GM18873 (cell line): ENCODE measurements around the gene OBSCN.

Experiments
- ATAC-seq: cut with Tn5 transposase; IDR thresholded peaks from one replicate; pipeline ENCODE4 v1.9.1; 2021; ENCODE audit warnings: mild to moderate bottlenecking, moderate library complexity, moderate number of reproducible peaks; ENCODE audit not compliant: unreplicated experiment, low FRiP score

The OBSCN gene

DNA sequence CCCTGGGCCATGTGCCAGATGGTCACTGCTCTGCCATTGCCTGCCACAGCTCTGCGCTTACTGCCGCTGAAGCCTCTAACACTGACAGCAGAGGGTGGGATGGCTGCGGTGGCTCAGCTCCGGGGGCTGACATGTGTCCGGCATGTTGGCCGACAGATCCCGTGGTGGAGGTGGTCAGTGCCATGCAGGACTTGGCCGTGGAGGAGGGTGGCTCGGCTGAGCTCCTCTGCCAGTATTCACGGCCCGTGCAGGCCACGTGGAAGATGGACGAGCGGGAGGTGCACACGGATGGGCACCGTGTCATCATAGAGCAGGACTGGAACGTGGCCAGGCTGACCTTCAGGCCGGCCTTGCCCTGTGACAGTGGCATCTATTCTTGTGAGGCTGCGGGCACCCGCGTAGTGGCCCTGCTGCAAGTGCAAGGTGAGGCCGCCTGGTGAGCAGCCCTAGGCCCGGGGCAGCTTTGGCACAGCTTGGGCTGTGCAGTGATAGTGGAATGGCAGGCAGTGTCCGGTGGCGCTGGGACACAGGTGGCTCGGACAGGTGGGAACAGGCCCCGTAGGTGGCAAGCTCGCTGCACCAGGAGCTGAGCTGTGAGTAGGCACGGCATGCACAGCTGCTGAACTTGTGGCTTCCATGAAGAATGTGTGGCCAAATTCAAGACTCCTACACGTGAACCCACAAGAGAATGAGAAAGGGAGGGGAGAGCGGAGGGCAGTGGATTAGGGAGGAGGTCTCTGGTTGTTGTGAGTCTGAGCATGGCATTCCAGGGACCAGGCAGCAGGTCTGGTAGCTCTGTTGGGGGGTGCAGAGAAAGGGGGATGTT, 107.0 kb downstream of the OBSCN start:
- ATAC-seq: no peak

DNA sequence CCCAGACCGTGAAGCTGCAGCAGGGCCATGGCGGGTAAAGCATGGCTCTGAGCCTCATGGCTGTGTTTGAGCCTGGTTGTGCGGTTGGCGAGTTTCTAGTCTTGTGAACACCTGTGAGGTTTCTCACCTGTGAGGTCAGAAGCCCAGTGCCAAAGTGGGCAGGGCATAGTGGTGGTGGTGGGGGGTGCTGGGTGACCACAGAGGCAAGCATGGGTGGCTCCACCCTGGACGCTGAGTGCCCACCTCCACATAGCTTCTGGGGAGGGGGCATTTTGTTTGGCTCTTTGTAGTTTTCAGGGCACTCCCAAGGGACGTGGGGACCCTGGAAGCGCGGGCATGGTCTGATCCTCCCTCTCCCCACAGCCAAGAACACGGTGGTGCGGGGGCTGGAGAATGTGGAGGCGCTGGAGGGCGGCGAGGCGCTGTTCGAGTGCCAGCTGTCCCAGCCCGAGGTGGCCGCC, 107.7 kb downstream of the OBSCN start:
- ATAC-seq: no peak

DNA sequence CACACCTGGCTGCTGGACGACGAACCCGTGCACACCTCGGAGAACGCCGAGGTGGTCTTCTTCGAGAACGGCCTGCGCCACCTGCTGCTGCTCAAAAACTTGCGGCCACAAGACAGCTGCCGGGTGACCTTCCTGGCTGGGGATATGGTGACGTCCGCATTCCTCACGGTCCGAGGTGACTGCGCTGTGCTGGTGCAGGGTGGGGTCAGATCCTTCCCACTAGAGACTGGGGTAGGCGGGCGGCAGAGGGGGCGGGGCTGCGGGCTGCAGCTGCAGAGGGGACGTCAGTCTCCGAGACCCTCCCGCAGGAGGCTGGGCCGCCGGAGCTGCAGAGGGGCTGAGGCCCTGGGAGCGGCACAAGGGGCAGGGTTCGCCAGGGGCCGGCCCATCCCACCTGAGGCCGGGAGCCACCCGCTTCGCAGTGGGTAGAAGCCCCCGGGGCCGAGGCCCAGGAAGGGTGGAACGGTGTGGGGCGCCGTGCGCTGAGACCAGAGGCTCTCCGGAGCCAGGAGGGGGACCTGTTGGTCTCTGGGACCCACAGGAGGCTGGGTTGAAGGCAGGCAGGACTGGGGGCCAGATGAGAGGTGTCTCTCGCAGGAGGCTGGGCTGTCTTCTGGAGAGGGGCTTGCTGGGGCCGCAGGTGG, 108.2 kb downstream of the OBSCN start:
- no peak for ATAC-seq

DNA sequence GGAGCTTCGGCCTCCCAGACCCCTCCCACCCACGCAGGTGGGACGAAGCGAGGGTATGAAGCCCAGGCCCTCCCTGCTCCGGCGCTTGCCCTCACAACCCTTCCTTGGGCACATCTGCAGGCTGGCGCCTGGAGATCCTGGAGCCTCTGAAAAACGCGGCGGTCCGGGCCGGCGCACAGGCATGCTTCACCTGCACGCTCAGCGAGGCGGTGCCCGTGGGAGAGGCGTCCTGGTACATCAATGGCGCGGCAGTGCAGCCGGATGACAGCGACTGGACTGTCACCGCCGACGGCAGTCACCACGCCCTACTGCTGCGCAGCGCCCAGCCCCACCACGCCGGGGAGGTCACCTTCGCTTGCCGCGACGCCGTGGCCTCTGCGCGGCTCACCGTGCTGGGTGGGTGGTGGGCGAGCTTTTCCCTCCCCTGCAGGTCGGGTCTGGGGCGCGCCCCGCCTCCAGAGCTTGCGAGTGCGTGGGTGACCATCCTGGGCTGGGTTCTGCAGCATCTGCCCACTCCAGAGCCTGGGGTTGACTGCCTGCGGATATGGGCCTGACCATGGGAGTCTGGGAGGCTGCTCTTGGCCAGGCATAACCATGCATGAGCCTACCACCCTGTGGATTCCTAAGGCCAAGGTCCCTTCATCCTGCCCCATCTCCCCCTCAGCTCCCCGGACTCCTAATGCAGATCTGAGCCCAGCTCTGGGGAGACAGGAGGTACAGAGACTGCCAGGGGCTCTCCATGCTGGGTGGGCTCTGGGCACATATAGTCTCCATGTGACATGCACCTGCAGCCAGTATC, 108.9 kb downstream of the OBSCN start:
- ATAC-seq: no peak

DNA sequence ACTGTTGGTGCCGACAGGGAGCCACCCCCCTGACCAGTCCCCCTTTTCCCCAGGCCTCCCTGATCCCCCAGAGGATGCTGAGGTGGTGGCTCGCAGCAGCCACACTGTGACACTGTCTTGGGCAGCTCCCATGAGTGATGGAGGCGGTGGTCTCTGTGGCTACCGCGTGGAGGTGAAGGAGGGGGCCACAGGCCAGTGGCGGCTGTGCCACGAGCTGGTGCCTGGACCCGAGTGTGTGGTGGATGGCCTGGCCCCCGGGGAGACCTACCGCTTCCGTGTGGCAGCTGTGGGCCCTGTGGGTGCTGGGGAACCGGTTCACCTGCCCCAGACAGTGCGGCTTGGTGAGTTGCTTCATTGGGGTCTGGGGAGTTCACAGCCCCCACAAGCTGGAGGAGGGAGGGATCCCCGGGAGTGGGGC, 109.6 kb downstream of the OBSCN start:
- no peak for ATAC-seq

DNA sequence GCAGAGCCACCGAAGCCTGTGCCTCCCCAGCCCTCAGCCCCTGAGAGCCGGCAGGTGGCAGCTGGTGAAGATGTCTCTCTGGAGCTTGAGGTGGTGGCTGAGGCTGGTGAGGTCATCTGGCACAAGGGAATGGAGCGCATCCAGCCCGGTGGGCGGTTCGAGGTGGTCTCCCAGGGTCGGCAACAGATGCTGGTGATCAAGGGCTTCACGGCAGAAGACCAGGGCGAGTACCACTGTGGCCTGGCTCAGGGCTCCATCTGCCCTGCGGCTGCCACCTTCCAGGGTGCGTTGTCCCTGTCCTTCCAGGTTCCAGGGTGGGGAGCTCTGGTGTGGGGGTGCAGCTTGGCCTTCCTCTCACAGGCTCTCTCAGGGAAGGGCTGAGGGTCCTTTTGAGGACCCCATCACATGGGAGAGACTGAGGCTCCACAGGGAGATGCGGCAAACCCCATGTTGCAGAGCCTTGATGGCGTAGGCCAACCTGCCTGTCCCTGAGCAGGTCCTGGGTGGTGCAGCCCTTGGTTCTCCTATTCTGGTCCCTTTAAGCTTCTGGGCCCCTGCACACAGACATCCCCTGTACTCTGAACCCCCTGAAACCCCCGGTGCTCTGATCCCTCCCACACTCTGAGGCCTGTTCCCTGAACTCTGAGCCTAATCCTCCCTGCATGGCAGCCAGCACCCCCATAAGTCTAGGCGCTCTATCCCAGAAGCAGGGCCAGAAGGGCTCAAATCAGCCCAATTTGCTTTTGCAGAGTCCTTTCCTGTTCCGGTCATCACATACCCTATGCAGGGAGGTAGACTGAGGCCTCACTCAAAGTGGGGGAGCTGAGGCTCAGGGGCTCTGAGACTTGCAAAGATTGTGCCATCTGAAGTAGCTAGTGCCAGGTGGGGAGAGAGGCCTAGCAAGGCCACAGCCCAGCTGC, 110.3 kb downstream of the OBSCN start:
- ATAC-seq: no peak

DNA sequence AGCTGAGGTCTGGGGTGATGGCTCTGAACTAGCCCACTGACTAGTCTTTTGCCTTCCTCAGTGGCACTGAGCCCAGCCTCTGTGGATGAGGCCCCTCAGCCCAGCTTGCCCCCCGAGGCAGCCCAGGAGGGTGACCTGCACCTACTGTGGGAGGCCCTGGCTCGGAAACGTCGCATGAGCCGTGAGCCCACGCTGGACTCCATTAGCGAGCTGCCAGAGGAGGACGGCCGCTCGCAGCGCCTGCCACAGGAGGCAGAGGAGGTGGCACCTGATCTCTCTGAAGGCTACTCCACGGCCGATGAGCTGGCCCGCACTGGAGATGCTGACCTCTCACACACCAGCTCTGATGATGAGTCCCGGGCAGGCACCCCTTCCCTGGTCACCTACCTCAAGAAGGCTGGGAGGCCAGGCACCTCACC, 111.0 kb downstream of the OBSCN start:
- ATAC-seq: no peak

DNA sequence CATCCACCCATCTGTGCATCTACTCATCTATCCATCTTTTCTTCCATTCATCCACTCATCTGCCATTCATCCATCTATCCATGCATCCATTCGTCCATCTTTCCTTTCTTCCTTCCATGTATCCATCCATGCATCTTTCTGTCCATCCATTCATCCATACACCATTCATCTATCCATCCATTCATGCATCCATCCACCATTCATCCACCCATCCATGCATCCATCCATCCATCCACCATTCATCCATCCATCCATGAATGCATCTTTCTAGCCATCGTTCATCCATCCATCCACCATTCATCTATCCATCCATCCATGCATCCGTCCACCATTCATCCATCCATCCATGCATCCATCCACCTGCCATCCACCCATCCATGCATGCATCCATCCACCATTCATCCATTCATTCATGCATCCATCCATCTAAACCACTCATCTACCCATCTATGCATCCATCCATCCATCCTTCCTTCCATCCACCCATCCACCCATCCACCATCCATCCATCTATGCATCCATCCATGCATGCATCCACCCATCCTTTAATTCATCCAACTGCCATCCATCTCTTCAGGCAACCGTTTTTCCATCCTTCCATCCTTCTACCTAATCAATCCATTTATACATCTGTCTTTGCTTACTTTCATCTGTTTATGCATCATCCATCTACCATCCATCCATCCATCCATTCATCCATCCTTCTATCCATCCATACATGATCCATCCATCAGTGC, 111.7 kb downstream of the OBSCN start:
- ATAC-seq: no peak

DNA sequence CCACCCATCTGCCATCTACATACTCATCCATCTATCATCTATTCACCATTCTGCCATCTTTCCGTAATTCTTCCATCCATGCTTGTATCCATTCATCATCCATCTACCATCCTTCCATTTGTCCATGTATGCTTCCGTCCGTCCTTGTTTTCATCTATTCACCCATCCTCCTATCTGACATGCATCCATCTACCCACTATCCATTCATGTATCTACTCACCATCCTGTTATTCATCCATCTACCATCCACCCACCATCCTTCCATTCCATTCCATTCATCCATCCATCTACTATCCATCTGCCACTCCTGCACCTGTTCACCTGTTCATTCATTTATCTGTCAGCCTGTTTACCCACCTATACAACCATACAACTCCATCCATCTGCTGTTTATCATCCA, 112.5 kb downstream of the OBSCN start:
- no peak for ATAC-seq

DNA sequence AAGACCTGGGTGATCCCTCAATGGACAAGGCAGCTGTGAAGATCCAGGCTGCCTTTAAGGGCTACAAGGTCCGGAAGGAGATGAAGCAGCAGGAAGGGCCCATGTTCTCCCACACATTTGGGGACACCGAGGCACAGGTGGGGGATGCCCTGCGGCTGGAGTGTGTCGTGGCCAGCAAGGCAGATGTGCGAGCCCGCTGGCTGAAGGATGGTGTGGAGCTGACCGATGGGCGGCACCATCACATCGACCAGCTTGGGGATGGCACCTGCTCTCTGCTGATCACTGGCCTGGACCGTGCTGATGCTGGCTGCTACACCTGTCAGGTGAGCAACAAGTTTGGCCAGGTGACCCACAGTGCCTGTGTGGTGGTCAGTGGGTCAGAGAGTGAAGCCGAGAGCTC, 113.6 kb downstream of the OBSCN start:
- no peak for ATAC-seq

DNA sequence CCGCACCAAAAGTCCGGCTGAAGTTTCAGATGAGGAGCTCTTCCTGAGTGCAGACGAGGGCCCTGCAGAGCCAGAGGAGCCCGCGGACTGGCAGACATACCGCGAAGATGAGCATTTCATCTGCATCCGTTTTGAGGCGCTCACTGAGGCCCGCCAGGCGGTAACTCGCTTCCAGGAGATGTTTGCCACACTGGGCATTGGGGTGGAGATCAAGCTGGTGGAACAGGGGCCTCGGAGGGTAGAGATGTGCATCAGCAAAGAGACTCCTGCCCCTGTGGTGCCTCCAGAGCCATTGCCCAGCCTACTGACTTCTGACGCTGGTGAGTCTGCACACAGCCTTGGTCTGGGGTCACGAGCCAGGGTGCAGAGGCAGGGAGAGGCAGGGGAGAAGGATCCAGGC, 114.1 kb downstream of the OBSCN start:
- no peak for ATAC-seq

DNA sequence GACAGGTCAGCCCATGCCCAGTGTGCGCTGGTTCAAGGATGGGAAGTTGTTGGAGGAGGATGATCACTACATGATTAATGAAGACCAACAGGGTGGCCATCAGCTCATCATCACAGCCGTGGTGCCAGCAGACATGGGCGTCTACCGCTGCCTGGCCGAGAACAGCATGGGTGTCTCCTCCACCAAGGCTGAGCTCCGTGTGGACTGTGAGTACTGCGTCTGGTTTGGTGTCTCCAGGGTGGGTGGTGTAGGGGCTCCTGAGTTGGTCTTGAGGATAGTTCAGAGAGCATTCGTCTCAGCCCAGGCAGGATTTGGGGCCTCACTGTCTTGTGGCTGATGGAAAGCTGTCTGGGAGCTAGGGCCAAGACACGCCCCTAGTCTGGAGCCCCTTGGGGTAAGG, 115.6 kb downstream of the OBSCN start:
- ATAC-seq: no peak

DNA sequence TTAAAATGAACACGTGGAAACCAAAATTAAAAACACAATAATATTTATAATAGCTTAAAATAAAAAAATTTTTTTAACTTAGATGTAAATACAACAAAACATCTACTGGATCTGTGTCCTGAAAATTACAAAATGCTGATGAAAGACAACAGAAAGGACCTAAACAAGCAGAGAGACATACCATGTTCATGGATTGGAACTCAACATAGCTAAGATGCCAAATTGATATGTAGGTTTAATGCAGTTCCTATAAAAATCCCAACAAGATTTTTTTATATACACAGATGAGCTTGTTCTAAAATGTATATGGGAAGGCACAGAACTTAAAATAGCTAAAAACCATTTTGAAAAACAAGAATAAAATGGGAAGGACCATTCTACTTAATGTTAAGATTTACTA, 117.4 kb downstream of the OBSCN start:
- no peak for ATAC-seq

DNA sequence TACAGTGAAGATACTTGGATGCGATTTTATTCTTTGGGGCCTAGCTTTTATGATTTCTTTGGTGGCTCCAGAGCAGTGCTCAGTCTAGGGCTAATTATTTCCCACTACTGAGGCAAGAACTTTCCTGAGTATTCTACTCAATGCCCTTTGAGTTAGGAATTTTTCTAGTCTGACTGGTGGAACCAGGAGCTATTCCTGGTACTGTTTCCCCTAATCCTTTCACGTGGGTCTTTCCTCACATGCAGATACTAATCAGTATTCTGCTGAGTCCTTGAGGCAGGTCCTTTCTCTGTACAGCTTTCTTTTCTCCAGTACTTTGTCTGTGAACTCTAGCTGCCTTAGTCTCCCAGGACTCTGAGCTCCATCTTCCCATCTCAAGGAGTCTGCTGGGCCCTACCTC, 122.0 kb downstream of the OBSCN start:
- ATAC-seq: no peak

DNA sequence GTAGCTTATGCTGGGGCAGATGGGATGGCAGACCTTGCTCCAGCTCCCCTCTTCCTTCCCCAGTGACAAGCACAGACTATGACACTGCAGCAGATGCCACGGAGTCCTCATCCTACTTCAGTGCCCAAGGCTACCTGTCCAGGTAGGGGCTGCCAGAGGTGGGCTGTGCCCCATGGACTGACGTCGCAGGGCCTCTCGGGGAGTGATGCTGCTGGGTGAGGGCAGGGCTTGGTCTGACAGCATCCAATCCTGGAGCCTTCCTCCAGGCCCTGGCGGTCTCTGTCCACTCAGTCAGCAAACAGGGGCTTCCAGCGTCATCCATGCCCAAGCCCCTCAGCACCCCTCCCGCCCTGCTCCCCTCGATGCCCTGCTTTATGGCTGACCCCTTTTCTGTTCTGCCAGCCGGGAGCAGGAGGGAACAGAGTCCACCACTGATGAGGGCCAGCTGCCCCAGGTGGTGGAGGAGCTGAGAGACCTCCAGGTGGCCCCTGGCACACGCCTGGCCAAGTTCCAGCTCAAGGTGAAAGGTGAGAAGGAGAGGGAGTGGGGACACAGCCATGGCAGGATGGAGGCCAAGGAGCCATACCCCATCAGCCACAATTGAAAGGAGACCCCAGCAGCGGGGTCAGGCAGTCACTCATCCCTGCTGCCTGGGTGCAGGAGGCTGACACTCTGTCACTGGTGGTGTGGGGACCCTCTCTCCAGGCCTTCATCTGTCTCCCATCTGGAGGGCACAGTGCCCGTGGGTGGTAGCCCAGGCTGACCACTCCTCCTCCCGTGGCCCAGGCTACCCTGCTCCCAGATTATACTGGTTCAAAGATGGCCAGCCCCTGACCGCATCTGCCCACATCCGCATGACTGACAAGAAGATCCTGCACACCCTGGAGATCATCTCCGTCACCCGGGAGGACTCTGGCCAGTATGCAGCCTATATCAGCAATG, 125.2 kb downstream of the OBSCN start:
- no peak for ATAC-seq

DNA sequence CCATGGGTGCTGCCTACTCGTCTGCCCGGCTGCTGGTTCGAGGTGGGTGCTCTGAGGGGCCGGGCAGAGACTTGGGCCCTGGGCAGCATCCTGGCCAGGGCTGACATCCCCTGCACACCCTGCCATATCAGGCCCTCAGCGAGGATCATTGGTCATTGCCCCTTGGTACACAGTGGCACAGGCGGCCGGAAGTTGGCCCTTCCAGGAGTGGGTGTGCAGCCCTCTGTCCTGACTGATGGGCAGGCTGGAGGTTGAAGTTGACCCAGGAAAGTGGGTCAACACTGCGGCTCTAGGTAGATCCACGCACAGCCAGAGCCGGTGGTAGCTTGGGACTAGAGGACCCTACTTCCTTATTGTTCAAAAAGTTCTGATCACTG, 125.9 kb downstream of the OBSCN start:
- ATAC-seq: no peak

DNA sequence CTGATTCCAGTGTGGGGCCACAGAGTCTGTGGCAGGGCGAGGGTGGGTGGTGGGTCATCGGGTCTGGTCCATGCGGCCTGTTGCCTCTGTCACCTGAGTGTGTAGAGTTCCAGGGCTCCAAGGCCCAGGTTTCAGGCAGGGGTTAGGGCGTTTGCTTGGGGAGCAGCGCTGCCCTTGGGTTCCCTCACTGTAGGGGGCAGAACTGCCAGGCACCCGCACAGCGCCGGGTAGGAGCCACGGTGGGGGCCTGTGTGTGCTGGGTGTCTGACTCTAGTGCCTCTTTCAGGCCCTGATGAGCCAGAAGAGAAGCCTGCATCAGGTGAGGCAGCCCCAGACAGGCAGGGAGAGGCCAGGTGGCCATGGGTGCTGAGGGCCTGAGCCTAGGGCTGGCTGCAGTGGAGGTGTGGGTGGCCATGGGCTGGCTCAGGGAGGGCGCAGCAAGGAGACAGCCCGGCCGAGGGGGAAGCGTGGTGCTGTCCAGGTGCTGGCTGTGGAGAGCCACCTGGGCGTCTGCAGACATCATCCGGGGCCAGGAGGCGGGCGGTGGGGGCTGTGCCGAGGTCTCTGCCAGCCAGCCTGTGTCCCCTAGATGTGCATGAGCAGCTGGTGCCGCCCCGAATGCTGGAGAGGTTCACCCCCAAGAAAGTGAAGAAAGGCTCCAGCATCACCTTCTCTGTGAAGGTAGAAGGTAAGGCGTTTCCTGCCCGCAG, 126.5 kb downstream of the OBSCN start:
- no peak for ATAC-seq

DNA sequence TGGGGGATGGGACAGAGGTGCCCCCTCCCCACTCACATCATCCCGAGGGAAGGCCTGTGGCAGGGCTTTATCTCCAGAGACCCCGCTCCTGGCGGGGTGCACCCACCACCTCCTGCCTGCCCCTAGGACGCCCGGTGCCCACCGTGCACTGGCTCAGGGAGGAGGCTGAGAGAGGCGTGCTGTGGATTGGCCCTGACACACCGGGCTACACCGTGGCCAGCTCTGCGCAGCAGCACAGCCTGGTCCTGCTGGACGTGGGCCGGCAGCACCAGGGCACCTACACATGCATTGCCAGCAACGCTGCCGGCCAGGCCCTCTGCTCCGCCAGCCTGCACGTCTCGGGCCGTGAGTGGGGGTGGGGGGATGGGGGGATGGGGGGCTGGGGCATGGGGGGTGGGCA, 127.1 kb downstream of the OBSCN start:
- no peak for ATAC-seq
